Natural killer cell (primary cell): ENCODE data around the gene SMG1. TPM values are rescaled to one million over a fixed set of nuclear protein-coding genes. Genes with fewer than 3 reads are reported as not detected.

Experiments
- ATAC-seq, 3 donors: fragments of 150-1000 bp in 2 of 3; fragments of 200-7000 bp in 1 of 3; cut with Tn5 transposase; 1 replicate in 1 of 3; 2 replicates in 2 of 3; pipeline ENCODE4 v1.10.0; 2021; ENCODE audit warnings: mild to moderate bottlenecking in 2 of 3, moderate library complexity in 2 of 3
- DNase-seq, 2 donors: peaks; one replicate each; pipeline versions ENCODE4 v3.0.0 to v3.0.0-alpha.2; 2013 to 2021; ENCODE audit warnings: mixed read lengths in 1 of 2
- H3K27ac ChIP-seq: one replicate; pipeline ENCODE4 v1.5.1; 2013; ENCODE audit warnings: mild to moderate bottlenecking, low read length
- H3K27me3 ChIP-seq: one replicate; pipeline ENCODE4 v1.6.1; 2013; ENCODE audit warnings: low read length; ENCODE audit not compliant: control insufficient read depth, insufficient read depth
- H3K36me3 ChIP-seq: one replicate; pipeline ENCODE4 v1.6.1; 2013; ENCODE audit warnings: low read length; ENCODE audit not compliant: control insufficient read depth, insufficient read depth
- H3K4me1 ChIP-seq: one replicate; pipeline ENCODE4 v1.6.1; 2013; ENCODE audit warnings: low read length; ENCODE audit not compliant: control insufficient read depth, insufficient read depth
- H3K4me3 ChIP-seq: one replicate; pipeline ENCODE4 v1.5.1; 2013; ENCODE audit warnings: low read length
- H3K9me3 ChIP-seq: one replicate; pipeline ENCODE4 v1.6.1; 2013; ENCODE audit warnings: low read length; ENCODE audit not compliant: control insufficient read depth, insufficient read depth
- H3K27ac Mint-ChIP-seq, 2 donors: one replicate each; pipeline ENCODE4 v1.8.0; 2022; ENCODE audit warnings: mild to moderate bottlenecking in 2 of 2, mixed read lengths in 2 of 2, moderate library complexity in 1 of 2
- H3K27me3 Mint-ChIP-seq, 2 donors: one replicate each; pipeline ENCODE4 v1.8.0; 2022; ENCODE audit warnings: low read depth in 2 of 2, mixed read lengths in 2 of 2
- H3K36me3 Mint-ChIP-seq: one replicate; pipeline ENCODE4 v1.8.0; 2022; ENCODE audit warnings: mixed read lengths
- H3K4me1 Mint-ChIP-seq, 2 donors: one replicate each; pipeline ENCODE4 v1.8.0; 2022; ENCODE audit warnings: mixed read lengths in 2 of 2
- H3K4me3 Mint-ChIP-seq: one replicate; pipeline ENCODE4 v1.8.0; 2022; ENCODE audit warnings: mild to moderate bottlenecking, moderate library complexity, mixed read lengths
- H3K9me3 Mint-ChIP-seq, 2 donors: one replicate each; pipeline ENCODE4 v1.8.0; 2022; ENCODE audit warnings: mixed read lengths in 2 of 2
- WGBS: methylation state at CpG from one replicate; pipeline ENCODE4 v1.1.7; 2013; ENCODE audit warnings: missing lambda C conversion rate; ENCODE audit not compliant: insufficient coverage; 5-methylcytosine and 5-hydroxymethylcytosine counted together
- intact Hi-C: fragments of 100-400 bp; cut with micrococcal nuclease; formaldehyde crosslinking; loops from one replicate; pipeline ENCODE4 v1.14.2; 2022
- total RNA-seq, 4 donors: library from RNA; stranded (reverse); fragments of 120-200 nt in 1 of 4; gene quantifications; one replicate each; pipeline versions ENCODE4 v1.2.3 to v1.2.4, GENCODE V29; 2013 to 2022
- TF ChIP-seq, protein P1 (sequence below): fragments of 200-600 bp; IDR thresholded peaks from one replicate; pipeline ENCODE4 v1.8.0; 2022; ENCODE audit warnings: antibody characterized with exemption

The SMG1 gene
- total RNA-seq, 3 donors from 2014 or later (not counting 1 experiment from before 2014, with no cell fraction given): 215 to 253 (median 246) TPM

- no peaks in the 10 kb centered on the region for H3K36me3 ChIP-seq
- H3K4me1 ChIP-seq: peaks cover 9% of the 10 kb centered on the region
- H3K27ac ChIP-seq: no peak overlapping the region
- H3K27me3 ChIP-seq: no peaks in the 10 kb centered on the region
- no peak for ATAC-seq
- Mint-ChIP-seq H3K4me1 (no peaks in the 10 kb centered on the region), H3K27me3 (peaks cover 0 to 2% of the 10 kb centered on the region in 2 donors), H3K27ac (no peak overlapping the region), H3K4me3 (no peak overlapping the region), H3K9me3 (no peaks in the 10 kb centered on the region), H3K36me3 (no peaks in the 10 kb centered on the region)
- intact Hi-C loops: no loop called here
- no peak overlapping the region for H3K4me3 ChIP-seq
- H3K9me3 ChIP-seq: no peaks in the 10 kb centered on the region
- no peak for DNase-seq
- TF ChIP-seq, protein P1, sequence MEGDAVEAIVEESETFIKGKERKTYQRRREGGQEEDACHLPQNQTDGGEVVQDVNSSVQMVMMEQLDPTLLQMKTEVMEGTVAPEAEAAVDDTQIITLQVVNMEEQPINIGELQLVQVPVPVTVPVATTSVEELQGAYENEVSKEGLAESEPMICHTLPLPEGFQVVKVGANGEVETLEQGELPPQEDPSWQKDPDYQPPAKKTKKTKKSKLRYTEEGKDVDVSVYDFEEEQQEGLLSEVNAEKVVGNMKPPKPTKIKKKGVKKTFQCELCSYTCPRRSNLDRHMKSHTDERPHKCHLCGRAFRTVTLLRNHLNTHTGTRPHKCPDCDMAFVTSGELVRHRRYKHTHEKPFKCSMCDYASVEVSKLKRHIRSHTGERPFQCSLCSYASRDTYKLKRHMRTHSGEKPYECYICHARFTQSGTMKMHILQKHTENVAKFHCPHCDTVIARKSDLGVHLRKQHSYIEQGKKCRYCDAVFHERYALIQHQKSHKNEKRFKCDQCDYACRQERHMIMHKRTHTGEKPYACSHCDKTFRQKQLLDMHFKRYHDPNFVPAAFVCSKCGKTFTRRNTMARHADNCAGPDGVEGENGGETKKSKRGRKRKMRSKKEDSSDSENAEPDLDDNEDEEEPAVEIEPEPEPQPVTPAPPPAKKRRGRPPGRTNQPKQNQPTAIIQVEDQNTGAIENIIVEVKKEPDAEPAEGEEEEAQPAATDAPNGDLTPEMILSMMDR: no peak
- 92% methylated on average over 7 of the region's 7 CpGs for WGBS
Observed at GRCh38 chr16:18945233-18945632, 19.0 kb upstream of the SMG1 start.

DNA sequence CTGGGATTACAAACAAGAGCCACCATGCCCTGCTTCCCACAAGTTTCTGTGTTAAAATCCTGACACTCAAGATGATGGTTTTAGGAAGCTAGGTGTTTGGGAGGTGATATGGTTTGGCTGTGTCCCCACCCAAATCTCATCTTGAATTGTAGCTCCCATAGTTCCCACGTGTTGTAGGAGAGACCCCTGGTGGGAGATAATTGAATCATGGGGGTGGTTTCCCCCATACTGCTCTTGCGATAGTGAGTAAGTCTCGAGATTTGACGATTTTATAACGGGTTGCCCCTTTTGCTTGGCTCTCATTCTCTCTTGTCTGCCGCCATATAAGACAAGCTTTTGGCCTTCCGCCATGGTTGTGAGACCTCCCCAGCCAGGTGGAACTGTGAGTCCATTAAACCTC, 17.2 kb upstream of the SMG1 start:
- Mint-ChIP-seq H3K9me3 (no peaks in the 10 kb centered on the region), H3K4me3 (no peak overlapping the region), H3K27me3 (peaks cover 0 to 2% of the 10 kb centered on the region in 2 donors), H3K4me1 (no peaks in the 10 kb centered on the region), H3K27ac (no peak overlapping the region), H3K36me3 (no peaks in the 10 kb centered on the region)
- Histone ChIP-seq H3K36me3 (no peaks in the 10 kb centered on the region), H3K4me1 (peaks cover 9% of the 10 kb centered on the region), H3K9me3 (no peaks in the 10 kb centered on the region), H3K27me3 (no peaks in the 10 kb centered on the region), H3K4me3 (no peak overlapping the region), H3K27ac (no peak overlapping the region)
- TF ChIP-seq, protein P1: no peak
- WGBS: 92% methylated on average over 7 of the region's 7 CpGs
- no peak for ATAC-seq
- intact Hi-C loops: no loop called here
- no peak for DNase-seq

- Mint-ChIP-seq H3K36me3 (no peaks in the 10 kb centered on the region), H3K27me3 (peaks cover 0 to 2% of the 10 kb centered on the region in 2 donors), H3K9me3 (no peaks in the 10 kb centered on the region), H3K4me3 (no peak overlapping the region), H3K4me1 (no peaks in the 10 kb centered on the region), H3K27ac (no peak overlapping the region)
- H3K36me3 ChIP-seq: no peaks in the 10 kb centered on the region
- TF ChIP-seq, protein P1: no peak
- intact Hi-C loops: no loop called here
- H3K27ac ChIP-seq: no peak overlapping the region
- peaks cover 9% of the 10 kb centered on the region for H3K4me1 ChIP-seq
- DNase-seq (no peak), ATAC-seq (no peak)
- no peaks in the 10 kb centered on the region for H3K9me3 ChIP-seq
- WGBS: no CpG with 5 or more reads among the region's 1 CpG
- no peaks in the 10 kb centered on the region for H3K27me3 ChIP-seq
- H3K4me3 ChIP-seq: no peak overlapping the region
Observed at GRCh38 chr16:18942061-18942460, 15.9 kb upstream of the SMG1 start.

DNA sequence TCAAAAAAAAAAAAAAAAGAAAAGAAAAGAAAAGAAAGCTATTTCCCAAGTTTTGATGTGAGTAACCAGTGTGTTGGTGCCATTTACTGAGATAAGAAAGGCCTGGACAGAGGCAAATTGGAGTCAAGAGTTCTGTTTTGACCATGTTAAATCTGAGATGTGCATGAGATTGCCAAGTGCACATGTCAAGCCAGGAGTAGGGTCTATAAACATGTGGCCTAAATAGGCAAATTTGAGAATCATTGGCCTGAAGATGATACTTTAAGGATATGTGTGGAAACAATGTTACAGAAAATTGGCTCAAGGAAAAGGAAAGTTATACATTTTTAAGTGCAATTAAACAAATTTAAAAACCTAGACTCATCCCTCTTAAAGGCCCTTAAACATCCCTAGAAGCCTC, 15.3 kb upstream of the SMG1 start:
- ATAC-seq (no peak), DNase-seq (no peak)
- Mint-ChIP-seq H3K4me3 (no peak overlapping the region), H3K36me3 (no peaks in the 10 kb centered on the region), H3K27ac (no peak overlapping the region), H3K9me3 (no peaks in the 10 kb centered on the region), H3K4me1 (no peaks in the 10 kb centered on the region), H3K27me3 (peaks cover 0 to 5% of the 10 kb centered on the region in 2 donors)
- Histone ChIP-seq H3K27ac (no peak overlapping the region), H3K27me3 (no peaks in the 10 kb centered on the region), H3K9me3 (no peaks in the 10 kb centered on the region), H3K4me3 (no peak overlapping the region), H3K36me3 (no peaks in the 10 kb centered on the region), H3K4me1 (peaks cover 6% of the 10 kb centered on the region)
- TF ChIP-seq, protein P1: no peak
- intact Hi-C loops: no loop called here
